Neutrophil (primary cell): Measurements from ENCODE around the gene DENND10.

ENCODE experiments used
- H3K27ac ChIP-seq: fragments of 200-600 bp; sonication (generic); 2 replicates; pipeline ENCODE4 v1.5.1; 2016; ENCODE audit warnings: mild to moderate bottlenecking, moderate library complexity
- H3K27me3 ChIP-seq: fragments of 200-600 bp; sonication (generic); 2 replicates; pipeline ENCODE4 v1.6.0; 2016; ENCODE audit warnings: mild to moderate bottlenecking
- H3K36me3 ChIP-seq: fragments of 200-600 bp; sonication (generic); 2 replicates; pipeline ENCODE4 v1.5.1; 2017
- H3K4me1 ChIP-seq, 2 experiments: fragments of 200-600 bp in 1 of 2; sonication (generic) in 1 of 2; 1 replicate in 1 of 2; 2 replicates in 1 of 2; pipeline versions ENCODE4 v1.5.1 to v1.6.1; 2013 to 2016; ENCODE audit warnings: low read depth in 1 of 2, low read length in 1 of 2, mild to moderate bottlenecking in 1 of 2, moderate library complexity in 1 of 2; ENCODE audit not compliant: control insufficient read depth in 1 of 2, insufficient read depth in 1 of 2
- H3K4me3 ChIP-seq, 2 experiments: fragments of 200-600 bp in 1 of 2; sonication (generic) in 1 of 2; 1 replicate in 1 of 2; 2 replicates in 1 of 2; pipeline ENCODE4 v1.5.1; 2013 to 2016; ENCODE audit warnings: low read depth in 1 of 2, low read length in 1 of 2, mild to moderate bottlenecking in 1 of 2, moderate library complexity in 1 of 2
- H3K9me3 ChIP-seq: fragments of 200-600 bp; sonication (generic); 2 replicates; pipeline ENCODE4 v1.5.1; 2016
- TF ChIP-seq, protein P1 (sequence below): fragments of 200-600 bp; sonication (generic); IDR thresholded peaks from 2 replicates; pipeline ENCODE4 v1.5.1; 2016; ENCODE audit warnings: antibody characterized with exemption

The DENND10 gene

DNA sequence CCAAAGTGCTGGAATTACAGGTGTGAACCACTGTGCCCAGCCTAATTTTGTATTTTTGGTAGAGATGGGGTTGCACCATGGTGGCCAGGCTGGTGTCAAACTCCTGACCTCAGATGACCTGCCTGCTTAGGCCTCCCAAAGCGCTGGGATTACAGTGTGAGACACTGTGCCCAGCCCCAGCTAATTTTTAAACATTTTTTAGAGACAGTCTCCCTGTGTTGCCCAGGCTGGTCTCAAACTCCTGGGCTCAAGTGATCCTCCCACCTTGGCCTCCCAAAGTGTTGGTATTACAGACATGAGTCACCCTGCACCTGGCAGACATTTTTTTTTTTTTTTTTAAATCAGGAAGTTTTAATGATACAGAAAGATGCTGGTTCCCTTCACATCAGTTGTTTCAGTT is 15.5 kb downstream of the DENND10 start:
- Histone ChIP-seq H3K27ac (peak overlapping the region; percentile 15), H3K36me3 (peaks cover 91% of the 10 kb centered on the region)

DNA sequence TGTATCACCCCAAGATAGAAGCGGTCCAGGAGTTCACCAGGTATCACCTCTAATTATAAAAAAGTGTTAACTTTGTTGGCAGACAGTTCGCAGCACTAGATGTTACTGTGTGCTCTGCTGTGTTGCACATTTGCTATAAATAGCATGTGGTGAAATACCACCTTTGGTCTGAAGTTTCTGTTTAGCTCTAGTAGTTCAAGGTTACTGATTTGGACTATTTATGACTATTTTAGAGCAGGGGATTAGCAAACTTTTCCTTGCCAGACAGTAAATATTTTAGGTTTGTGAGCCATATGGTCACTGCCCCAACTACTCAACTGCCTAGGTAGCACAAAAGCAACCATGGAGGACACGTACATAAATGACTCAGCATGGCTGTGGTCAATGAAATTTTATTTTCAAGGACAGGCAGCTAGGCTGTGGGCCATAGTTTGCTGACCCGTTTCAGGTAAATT is 16.5 kb downstream of the DENND10 start:
- no peaks in the 10 kb centered on the region for H3K9me3 ChIP-seq
- peak overlapping the region; percentile 71 for H3K27ac ChIP-seq
- H3K4me1 ChIP-seq, result peaks cover 5 to 7% of the 10 kb centered on the region in 2 experiments
- no peaks in the 10 kb centered on the region for H3K27me3 ChIP-seq
- no peak overlapping the region for H3K4me3 ChIP-seq
- H3K36me3 ChIP-seq, result peaks cover 95% of the 10 kb centered on the region
- TF ChIP-seq, protein P1, sequence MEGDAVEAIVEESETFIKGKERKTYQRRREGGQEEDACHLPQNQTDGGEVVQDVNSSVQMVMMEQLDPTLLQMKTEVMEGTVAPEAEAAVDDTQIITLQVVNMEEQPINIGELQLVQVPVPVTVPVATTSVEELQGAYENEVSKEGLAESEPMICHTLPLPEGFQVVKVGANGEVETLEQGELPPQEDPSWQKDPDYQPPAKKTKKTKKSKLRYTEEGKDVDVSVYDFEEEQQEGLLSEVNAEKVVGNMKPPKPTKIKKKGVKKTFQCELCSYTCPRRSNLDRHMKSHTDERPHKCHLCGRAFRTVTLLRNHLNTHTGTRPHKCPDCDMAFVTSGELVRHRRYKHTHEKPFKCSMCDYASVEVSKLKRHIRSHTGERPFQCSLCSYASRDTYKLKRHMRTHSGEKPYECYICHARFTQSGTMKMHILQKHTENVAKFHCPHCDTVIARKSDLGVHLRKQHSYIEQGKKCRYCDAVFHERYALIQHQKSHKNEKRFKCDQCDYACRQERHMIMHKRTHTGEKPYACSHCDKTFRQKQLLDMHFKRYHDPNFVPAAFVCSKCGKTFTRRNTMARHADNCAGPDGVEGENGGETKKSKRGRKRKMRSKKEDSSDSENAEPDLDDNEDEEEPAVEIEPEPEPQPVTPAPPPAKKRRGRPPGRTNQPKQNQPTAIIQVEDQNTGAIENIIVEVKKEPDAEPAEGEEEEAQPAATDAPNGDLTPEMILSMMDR, result no peak

More for the DNA sequence above, 15.5 kb downstream of the DENND10 start:
- Histone ChIP-seq H3K4me3 (no peak overlapping the region), H3K4me1 (peaks cover 10 to 14% of the 10 kb centered on the region in 2 experiments), H3K9me3 (no peaks in the 10 kb centered on the region), H3K27me3 (no peaks in the 10 kb centered on the region)
- TF ChIP-seq, protein P1, result no peak

DNA sequence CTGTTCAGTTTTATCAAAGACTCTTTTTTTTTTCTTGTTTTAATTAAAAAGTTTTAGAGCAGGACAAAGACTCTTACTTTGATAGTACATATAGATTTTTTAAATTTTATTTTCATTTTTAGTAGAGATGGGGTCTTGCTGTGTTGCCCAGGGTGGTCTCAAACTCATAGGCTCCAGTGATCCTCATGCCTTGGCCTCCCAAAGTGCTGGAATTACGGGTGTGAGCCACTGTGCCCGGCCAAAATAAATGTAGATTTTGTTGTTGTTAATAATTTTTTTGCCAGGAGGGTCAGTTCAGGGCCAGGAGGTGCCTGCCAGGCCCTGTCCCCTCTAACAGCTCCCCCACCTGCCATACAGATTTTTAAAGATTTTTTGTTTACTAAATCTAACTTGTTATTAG is 17.0 kb downstream of the DENND10 start:
- TF ChIP-seq, protein P1, result no peak
- H3K36me3 ChIP-seq, result peaks cover 95% of the 10 kb centered on the region
- H3K27ac ChIP-seq, result peak overlapping the region; percentile 71
- H3K9me3 ChIP-seq, result no peaks in the 10 kb centered on the region
- peaks cover 5 to 7% of the 10 kb centered on the region in 2 experiments for H3K4me1 ChIP-seq
- no peak overlapping the region for H3K4me3 ChIP-seq
- H3K27me3 ChIP-seq, result no peaks in the 10 kb centered on the region

DNA sequence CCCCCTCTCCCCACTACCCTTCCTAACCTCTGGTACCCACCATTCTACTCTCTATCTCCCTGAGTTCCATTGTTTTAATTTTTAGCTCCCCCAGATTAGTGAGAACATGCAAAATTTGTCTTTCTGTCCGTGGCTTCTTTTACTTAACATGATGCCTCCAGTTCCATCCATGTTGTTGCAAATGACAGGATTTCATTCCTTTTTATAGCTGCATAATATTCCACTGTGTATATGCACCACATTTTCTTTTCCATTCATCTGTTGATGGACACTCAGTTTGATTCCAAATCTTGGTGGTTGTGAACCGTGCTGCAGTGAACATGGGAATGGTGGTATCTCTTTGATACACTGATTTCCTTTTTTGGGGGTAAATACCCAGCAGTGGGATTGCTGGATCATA is 22.0 kb downstream of the DENND10 start:
- Histone ChIP-seq H3K4me3 (no peak overlapping the region), H3K27me3 (no peaks in the 10 kb centered on the region), H3K27ac (no peak overlapping the region), H3K36me3 (peaks cover 90% of the 10 kb centered on the region), H3K4me1 (peaks cover 15 to 19% of the 10 kb centered on the region in 2 experiments), H3K9me3 (no peaks in the 10 kb centered on the region)
- TF ChIP-seq, protein P1, result no peak

DNA sequence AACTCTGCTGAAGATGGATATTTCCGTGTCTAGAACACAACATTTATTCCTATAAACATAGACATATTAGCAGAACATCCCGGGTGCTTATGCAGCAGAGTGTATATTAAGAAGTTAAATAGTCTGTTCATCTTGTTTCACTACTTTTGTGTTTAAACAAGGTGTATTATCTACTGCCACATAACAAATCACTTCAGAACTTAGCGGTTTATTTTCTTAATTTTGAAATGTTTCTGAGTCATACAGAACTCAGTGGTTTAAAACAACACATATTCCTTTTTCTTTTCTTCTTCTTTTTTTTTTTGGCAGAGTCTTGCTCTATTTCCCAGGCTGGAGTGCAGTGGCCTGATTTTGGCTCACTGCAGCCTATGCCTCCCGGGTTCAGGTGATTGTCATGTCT is 25.8 kb downstream of the DENND10 start:
- peaks cover 73% of the 10 kb centered on the region for H3K36me3 ChIP-seq
- H3K9me3 ChIP-seq, result no peaks in the 10 kb centered on the region
- peak overlapping the region; percentile 93 for H3K27ac ChIP-seq
- no peaks in the 10 kb centered on the region for H3K27me3 ChIP-seq
- H3K4me3 ChIP-seq, result no peak overlapping the region
- TF ChIP-seq, protein P1, result no peak
- H3K4me1 ChIP-seq, result peaks cover 53 to 57% of the 10 kb centered on the region in 2 experiments
